LHCN-M2 (cell line): ENCODE data around the gene MCM3AP. TPM values are rescaled to one million over a fixed set of nuclear protein-coding genes. Genes with fewer than 3 reads are reported as not detected.
"Not testable (repeated sequence)": the region's sequence is repeated elsewhere in the genome, so short reads cannot be mapped to it uniquely, and the experiment has no call there.

Experiments used
- DNase-seq: peaks from one replicate; pipeline ENCODE4 v3.0.0-alpha.2; 2012; ENCODE audit warnings: low read depth
- total RNA-seq: library from RNA; depleted of rRNA; stranded (reverse); fragments of >200 nt; gene quantifications from 2 replicates; pipeline ENCODE4 v1.2.3, GENCODE V29; 2014

The MCM3AP gene
- total RNA-seq, 1 experiment from 2014 or later, result 81.1 TPM

- no peak for DNase-seq
Observed at GRCh38 chr21:46243960-46244361, 41.5 kb downstream of the MCM3AP start.

GRCh38 chr21:46243325-46243724 is 42.1 kb downstream of the MCM3AP start:
- DNase-seq, result no peak

- DNase-seq, result not testable (repeated sequence)
Observed at GRCh38 chr21:46241577-46241976, 43.8 kb downstream of the MCM3AP start.

DNA sequence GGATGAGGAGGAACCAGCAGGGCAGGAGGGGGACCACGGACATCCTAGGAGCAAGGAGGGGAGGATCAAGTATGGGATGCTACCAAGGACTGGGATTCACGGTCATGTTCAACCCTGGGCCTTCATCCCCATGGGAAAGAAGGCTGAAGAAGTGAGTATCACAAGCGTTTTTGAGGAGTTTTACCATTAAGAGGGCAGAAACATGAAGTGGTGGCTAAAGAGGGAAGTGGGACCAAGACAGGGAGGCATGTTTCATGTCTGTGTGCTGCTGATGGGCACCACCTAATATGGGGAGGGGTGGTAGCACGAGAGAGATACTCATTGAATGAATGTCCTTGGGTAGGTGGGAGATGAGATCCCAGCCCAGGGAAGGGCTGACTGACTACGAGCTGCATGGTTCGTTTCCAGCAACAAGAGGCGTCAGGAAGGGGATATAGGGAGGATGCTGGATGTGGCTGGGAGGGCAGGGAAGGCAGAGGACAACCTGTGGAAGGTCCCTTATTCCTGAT is 45.5 kb downstream of the MCM3AP start:
- DNase-seq, result no peak

- DNase-seq, result no peak
Observed at GRCh38 chr21:46237474-46237873, 47.9 kb downstream of the MCM3AP start.

DNA sequence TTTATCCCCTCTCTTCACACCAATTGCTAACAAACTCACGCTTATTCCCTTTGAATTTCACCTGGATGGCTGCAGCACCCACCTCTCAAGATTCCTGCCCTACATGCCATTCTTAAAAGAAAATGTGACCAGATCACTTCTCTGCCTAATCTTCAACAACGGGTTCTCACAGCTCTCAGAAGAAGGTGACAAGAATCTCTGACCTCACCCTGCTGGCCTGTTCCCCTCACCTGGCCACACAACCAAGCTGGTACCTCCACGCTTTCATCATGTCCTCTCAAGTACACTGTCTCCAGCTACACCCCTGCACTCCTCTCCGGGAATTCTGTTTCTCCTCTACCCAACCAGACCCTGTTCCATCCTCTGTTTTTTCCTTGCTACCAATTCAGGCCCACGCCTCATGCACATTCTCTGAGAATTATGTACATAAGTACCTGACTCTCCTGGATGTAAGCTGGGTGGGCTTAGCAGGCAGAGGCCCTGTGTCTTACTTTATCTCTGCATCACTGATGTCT is 50.9 kb downstream of the MCM3AP start:
- no peak for DNase-seq

- no peak for DNase-seq
Observed at GRCh38 chr21:46229923-46230260, 55.5 kb downstream of the MCM3AP start.

GRCh38 chr21:46229133-46229922 is 56.1 kb downstream of the MCM3AP start:
- DNase-seq, result no peak

DNA sequence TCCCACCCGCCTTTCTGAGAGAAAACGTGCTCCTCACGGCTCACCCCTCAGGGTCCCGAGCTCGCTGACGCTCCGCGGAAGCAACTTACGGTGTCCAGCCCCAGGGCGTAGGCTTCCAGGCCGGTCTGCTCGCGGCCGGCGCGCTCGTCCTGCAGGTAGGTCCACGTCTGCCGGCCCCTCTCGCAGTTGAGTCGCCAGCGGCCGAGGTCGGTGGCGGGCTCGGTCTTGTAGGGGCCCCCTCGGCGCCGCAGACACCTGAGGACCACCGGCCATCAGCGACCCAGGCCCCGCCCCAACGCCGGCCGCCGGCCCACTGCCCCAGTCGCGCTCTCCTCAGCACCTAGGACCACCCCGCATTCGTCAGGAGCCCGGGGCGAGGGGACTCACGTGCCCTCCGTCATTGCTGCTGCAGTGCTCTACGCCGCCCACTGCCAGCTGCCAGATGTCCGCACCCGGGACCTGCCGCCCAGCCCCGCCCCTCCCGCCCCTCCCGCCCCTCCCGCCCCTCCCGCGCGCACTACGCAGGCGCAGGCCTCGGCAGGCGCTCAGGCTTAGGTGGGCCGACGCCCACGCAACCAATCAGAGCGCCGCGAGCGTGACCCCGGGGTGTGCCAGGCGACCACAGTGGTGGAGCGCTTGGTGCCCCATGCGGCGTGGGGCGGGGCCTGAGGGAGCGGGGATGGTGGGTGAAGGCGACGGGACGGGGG is 56.9 kb downstream of the MCM3AP start, which contains the start of gene LSS:
Gene LSS, minus strand, starts transcription at position 430 of the 707 bp plus-strand sequence. Its CDS starts 29 bp downstream, at position 401.
- DNase-seq, result peak; percentile 96

GRCh38 chr21:46227811-46228344 is 57.5 kb downstream of the MCM3AP start:
- peak; percentile 14 for DNase-seq

GRCh38 chr21:46226920-46227599 is 58.4 kb downstream of the MCM3AP start:
- DNase-seq, result no peak

- no peak for DNase-seq
Observed at GRCh38 chr21:46226146-46226545, 59.3 kb downstream of the MCM3AP start.

DNA sequence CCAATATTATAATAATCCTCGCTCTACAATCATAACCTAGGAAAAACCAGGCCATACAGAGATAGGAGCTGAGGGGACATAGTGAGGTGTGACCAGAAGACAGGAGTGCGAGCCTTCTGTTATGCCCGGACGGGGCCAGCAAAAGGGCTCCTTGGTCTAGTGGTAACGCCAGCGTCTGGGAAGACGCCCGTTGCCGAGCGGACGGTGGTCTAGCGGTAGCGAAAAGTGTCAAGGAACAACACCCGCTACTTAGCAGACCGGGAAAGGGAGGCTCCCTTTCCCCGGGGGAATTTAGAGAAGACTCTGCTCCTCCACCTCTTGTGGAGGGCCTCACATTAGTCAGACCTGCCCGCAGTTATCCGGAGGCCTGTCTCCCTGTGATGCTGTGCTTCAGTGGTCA is 61.8 kb downstream of the MCM3AP start:
- not testable (repeated sequence) for DNase-seq

GRCh38 chr21:46223217-46223616 is 62.2 kb downstream of the MCM3AP start:
- no peak for DNase-seq

GRCh38 chr21:46222436-46223116 is 62.8 kb downstream of the MCM3AP start:
- no peak for DNase-seq

- DNase-seq, result no peak
Observed at GRCh38 chr21:46221664-46222435, 63.6 kb downstream of the MCM3AP start.

GRCh38 chr21:46220847-46221246 is 64.6 kb downstream of the MCM3AP start:
- no peak for DNase-seq

DNA sequence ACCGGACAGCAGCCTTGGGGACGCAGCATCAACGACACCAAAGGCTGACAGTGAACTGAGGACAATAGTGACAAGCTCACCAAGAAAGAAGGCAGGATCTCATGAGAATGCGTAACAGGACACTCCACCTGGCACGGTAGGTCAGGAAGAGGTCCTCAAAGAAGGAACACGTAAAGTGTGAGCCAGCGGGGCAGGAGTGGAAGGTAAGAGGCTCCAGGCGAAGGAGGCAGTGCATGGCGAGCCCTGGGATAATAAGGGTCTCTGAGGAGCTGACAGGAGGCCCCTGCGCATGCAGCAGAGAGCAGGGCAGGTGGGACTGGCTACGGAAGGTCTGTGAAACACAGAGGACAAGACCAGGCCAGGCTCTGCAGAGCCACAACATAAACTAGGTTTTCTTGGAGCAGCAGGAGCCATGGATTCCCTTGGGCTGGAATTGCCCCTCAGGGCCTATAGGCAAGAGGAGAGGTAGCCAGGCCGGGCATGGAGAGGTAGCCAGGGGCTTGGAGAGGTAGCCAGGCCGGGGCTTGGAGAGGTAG is 65.1 kb downstream of the MCM3AP start:
- DNase-seq, result no peak

- DNase-seq, result no peak
Observed at GRCh38 chr21:46219591-46220239, 65.7 kb downstream of the MCM3AP start.
